ENCODE data around the gene TSPAN18.

TSPAN18 gene

DNA sequence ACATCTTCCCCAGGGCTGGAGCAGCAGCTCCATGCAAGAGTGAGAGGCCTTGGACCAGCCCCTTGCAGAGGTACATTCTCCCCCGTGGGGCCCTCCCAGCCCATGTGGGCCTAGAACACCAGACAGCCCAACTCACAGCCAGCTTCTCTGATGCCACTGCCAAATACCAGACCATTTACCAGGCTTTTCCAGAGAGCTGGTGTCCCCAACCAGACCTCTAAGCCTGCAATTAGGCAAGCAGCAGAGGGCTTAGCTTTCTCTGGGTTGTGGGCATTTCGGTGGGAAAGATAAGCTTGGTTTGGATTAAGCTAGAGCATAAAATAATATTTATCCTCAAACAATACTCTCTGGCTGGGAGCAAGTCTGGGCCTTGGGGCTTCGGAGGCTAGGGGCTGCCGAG lies 148.3 kb downstream of the TSPAN18 start:
- no peak for DNase-seq

DNA sequence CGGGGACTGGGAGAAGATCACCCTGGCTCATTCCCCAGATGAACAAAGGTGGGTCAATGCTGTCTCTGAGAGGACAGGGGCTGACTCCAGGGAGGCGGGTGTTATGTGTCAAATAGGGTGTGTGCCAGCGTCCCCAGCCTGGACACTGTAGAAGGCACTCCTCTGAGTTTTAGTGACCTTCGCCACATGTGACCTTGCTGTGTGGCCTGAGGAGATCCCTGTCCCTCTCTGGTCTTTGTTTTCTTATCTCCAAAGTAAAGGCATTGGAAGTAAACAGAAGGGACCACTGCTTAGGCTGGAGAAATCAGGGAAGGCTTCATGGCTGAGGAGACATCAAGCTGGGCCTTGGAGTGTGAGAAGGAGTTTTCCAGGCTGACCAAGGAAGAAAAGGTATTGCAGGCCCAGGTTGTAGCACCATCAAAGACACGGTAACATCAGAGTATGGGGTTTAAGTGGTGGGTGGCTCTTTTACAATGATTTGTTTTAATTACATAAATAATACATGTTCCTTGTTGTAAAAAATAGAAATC lies 149.5 kb downstream of the TSPAN18 start:
- no peak for DNase-seq

DNA sequence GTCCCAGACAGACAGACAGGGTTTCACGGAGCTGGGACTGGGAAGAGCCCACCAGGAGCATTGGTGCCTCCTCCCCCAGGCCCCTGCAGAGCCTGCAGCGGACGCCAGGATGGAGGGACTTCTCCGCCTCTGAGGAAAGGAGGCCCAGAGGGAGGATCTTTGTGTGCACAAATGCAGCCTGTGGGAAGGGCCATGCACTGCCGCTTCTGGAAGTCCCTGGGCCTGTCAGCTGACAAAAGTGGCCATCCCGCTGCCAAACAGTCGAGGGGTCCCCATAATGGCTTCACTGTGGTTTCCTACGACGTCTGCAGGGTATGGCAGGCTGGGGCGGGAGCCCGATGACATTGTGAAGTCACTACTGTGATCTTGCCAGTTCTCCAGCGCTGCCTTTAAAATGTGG lies 150.1 kb downstream of the TSPAN18 start:
- DNase-seq = no peak

DNA sequence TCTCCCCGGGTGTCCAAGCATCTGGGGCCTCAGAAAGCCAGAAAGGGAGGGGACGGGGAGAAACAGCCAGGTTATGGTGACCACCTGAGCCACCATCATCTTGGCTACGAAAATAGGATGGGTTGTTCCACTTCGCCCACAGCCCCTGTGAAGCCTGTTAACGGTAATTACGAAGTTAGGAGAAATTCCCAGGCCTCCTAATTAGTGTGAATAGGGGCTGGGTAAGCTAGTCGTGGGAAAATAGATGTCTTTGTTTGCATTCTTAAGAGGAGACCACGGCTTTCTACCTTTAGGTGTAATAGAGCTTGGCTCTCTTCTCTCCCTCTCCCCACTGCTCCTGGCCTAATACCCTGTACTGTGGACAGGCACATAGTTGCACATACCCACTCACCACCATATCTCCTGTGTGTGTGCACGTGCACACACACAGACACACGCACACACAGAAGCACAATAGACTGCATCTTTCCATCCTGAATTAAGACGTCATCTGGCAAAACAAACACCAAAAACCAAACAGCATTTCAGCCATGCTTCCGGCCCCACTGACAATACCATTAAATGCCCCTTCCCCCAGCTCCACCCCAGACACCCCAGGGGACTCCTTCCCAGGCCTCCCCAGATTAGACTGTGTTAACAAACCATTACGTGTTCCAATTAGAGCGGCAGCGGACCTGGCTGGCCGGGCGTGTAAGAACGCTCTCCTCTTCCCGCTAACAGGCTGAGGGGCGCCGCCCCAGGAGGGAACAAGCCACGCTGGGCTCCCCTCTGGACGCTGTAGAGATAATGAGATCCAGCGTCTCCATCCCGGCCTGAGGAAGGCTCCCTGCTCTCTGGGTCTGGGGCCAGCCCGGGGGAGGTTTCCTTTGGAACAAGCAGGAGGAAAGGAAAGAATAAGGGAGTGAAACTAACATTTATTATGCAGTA lies 151.1 kb downstream of the TSPAN18 start:
- no peak for DNase-seq

DNA sequence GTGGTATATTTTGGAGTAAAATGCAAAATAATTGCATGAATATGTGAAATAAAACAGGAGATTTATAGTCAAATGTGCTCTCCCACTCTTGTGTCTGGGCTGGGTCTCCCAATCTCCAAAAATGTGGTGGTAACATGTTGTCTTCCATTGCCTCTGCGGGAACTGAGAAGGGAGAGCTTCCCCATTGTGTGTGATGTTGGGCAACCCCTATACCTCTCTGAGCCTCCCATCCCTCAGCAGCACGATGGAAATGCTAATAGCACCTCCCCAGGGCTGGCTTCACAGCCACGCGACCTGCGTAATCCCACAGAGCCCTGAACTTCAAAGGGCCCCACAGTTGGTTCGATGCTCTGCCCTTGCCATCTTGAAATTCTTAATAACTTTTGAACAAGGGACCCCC lies 151.9 kb downstream of the TSPAN18 start:
- no peak for DNase-seq

DNA sequence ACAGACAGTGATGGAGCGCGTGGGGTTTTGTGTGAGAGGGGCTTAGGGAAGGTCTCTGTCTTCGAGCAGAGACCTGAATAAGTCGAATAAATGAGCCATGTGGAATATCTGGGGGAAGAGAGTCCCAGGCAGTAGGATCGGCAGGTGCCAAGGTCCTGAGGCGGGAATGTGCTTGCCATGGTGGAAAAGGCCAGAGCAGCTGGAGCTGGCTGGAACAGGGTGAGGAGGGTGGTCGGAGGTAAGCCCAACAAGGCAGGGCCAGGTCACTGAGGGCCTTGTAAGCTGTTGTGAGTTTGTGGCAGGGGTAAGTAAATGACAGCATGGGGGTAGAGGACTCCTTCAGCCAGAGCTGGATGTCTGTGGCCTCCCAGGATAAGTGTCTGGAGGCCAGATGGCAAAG lies 152.7 kb downstream of the TSPAN18 start:
- no peak for DNase-seq

DNA sequence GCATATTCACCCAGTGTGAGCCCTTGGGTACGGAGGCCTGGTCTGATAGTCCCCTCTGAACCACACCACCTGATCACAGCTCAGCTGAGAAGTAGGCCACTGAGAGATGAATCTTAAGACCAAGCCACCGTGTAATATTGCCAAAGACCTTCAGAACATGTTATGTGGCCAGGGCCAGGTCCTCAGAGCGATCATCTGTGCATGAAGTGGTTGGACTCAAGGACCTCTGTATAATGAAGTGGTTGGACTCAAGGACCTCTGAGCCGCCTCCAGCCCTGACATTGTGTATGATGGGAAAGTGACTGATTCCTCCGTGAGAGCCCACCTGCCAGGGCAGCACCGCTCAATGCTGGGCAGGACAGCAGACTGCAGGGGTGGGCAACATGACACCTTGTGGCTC lies 153.7 kb downstream of the TSPAN18 start:
- no peak for DNase-seq

DNA sequence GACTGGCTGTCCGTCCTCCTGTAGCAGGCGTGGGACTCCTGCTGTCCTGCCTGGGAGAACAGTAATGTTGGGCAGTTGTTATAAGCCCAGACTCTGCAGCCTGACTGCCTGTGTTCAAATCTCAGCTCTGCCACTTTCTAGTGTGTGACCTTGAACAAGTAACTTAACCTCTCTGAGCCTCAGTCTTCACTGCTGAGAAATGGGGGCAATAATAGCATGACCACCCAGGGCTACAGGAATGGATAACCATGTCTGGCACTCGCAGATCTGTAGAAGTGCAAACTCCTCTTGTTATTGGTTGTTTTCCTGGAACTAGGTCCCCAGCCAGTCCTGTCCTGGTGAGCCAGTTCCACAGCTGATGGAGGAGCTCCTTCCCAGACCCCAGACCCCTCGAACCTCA lies 154.2 kb downstream of the TSPAN18 start:
- DNase-seq = no peak

DNA sequence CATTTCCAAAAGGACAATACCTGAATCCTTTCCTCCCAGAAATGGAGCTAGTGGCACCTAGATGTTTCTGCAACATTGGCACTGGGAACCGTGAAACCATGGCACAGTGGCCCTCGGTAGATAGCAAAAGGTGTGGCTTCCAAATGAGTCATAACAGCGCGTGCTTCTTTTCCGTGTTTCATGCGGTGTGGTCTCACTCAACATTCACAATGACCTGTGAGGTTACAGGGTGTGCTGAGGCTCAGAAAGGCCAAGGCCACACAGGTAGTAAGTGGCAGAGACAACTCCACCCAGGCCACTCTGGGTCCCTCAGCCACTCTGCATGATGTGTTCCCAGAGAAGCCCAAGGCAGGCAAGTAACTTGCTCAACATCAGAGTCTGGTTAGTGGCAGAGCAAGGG lies 156.5 kb downstream of the TSPAN18 start:
- DNase-seq = no peak

DNA sequence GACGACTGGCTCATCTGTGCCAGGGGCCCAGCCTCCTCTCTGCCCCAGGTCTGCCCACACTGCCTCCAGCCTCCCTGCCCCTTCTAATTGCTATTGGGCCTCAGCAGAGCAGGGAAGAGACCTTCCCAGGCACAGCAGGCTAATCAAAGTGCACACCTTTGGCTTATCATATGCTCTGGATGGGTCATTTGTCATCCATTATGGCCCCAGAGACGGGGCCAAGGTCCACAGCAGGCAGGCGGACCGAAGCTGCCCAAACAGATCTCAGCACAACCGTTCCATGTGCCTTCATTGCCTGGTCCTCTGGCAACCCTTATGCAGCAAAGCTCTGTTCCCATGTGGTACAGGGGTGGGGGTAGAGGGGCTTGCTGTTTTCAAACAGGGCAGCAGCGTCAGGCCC lies 157.3 kb downstream of the TSPAN18 start:
- DNase-seq = no peak

DNA sequence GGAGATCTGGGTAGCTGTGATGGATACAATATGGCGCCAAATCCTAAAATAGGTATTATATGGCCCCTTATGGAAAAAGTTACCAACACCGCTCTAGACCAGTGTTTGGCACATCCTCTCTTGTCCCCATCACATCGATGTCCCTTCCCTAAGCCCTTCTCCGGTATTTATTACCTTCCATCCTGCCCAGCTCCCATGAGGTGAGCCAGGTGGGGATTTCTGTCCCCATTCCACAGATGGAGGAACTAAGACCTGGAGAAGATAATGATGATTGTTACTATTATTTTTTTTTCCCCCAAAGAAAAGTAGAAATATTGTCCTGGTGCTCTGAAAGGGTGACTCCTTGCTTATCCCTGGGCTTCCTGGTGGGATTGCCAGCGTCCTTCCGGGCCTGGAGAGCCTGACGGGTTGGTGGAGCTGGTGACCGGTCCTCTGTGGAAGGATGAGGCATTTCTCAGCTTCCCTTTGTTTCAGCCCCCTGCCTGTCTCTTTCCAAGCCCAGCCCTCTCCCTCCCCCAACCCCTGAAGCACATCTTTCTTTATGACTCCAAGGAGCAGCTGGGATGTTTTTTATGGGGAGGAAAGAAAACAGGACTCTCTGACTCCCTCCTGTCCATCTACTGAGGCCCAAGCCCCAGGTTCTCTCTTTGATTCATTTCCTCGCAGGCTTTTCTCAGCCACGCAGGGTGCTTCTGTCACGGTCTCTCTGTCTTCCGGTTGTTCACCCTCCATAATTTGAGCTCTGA lies 158.5 kb downstream of the TSPAN18 start:
- DNase-seq = no peak

DNA sequence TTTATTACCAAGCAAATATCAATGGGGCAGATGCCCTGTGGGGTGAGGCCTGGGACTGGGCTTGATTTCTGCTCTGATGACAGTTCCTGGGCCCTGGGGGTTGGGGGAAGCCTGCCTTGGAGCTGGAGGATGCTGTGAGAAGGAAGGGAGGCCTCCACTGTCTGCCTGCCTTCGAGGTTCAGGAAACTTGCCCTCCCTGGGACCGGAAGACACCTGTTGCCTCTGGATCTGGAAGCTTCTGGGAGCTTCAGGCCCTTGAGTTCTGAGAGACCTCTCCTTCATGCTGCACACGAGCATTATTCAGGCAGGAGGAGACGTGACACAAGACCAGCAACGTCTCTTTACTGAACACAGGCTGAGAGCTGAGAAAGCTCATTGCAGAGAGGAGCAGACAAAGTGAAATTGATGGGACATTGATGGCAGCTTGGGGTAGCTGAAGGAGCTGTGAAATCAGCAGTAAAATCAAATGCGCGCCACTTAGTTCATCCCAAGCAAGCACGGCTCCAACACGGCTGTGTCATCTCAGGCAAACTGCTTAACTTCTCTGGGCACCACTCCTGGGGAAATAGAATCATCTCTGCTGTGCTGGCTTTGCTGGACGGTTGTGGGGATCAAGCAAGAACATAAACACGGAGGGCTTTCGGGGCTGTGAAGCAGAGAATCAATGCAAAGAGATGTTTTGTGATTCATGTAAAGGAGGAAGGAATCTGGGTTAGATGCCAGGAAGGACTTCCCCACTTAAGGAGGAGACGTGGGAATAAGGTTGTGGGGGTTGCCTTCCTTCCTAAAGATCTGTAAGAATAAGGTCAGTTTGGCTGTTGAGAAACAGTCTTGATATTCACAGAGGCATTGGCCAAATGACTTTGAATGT lies 159.4 kb downstream of the TSPAN18 start:
- DNase-seq = no peak

DNA sequence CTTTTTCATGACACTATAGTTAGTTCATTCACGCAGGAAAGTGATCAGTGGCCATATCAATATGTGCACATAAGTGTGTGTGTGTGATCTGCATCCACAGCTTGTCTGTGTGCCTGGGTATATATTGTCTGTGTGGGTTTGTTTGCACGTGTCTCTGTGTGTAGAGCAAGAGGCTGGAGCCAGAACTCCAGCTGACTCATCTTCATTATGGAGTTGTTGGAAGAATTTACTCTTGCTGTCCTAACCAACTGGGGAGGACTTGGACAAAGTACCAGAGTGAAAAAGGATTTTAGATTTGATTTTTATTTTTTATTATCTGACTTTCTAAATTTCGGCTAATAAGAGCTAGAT lies 160.0 kb downstream of the TSPAN18 start:
- DNase-seq = no peak

DNA sequence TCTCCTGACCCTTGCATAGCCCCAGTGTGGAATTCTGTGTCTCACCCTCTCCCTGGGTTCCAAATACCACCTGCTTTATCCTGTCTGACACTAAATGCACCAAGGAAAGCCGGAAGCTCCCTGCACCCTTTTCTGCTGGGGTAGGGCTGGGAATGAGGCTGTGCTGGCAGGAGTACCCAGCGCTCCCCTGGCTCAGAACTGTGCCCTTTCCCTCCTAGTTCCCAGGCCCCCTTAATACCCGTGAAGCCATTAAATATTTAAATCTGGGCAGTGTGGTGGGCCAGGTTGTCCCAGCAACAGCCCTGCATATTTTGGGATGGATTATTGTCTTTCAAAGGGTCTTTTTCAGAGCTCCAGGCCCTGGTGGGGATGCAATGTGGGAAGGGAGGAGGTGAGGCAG lies 160.9 kb downstream of the TSPAN18 start:
- DNase-seq = no peak

DNA sequence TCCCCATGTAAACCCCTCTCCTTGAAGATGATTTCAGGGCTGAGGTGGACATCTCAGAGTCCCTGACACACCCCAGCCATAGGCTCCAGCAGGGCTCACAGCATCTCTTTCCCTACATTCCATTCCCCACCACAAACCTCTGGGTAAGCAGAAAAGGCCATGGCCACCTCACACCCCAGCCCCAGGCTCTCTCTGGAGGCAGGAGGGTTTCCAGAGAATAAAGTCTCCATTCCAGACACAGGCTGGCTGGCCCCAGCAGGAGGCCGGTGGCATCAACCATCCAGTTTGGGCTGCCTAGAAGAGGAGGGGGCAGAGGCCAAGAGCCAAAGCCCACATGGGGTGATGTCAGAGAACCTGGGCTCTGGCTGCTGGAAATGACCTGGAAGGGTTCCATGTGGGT lies 162.5 kb downstream of the TSPAN18 start:
- DNase-seq = no peak

DNA sequence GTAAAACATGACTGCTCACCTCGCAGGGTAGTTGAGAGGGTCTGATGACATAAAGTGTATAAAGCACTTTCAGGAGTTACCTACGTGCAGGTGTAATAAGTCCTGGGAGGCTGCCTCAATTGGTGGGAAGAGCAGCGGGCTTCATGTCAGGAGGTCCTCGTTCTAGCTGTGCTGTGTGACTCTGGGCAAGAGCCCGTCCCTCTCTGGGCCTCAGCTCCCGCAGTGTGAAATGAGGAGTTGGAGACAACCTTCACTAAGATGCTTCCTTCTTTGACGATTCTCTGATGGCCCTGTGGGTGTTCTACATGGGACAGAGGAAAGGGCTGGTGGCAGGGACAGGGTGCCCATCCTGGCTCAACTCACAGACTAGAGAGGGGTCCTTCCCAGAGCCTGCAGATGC lies 166.1 kb downstream of the TSPAN18 start:
- no peak for DNase-seq

DNA sequence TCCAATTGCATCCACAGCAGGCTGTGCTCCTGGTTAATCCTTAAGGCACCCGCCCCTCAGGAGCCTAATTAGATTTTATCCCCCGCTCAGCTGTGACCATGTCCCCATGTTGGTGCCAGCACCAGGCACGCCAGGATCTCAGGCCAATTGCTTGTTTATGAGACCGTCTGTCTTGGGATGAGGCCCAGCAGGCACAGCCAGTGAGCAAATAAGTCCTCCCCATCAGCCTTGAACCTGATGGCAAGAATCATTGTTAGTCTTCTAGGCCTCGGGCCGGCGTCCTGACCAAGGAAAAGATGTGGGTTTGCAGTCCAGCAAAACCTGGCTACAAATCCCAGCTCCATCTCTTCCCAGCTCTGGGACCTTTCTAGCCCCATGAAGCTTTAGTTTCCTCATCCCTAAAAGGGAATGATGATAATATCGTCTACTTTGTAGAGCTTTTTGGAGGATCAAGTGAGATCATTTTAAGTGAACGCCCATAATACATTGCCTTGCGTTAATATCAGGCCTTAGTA lies 166.6 kb downstream of the TSPAN18 start:
- no peak for DNase-seq

DNA sequence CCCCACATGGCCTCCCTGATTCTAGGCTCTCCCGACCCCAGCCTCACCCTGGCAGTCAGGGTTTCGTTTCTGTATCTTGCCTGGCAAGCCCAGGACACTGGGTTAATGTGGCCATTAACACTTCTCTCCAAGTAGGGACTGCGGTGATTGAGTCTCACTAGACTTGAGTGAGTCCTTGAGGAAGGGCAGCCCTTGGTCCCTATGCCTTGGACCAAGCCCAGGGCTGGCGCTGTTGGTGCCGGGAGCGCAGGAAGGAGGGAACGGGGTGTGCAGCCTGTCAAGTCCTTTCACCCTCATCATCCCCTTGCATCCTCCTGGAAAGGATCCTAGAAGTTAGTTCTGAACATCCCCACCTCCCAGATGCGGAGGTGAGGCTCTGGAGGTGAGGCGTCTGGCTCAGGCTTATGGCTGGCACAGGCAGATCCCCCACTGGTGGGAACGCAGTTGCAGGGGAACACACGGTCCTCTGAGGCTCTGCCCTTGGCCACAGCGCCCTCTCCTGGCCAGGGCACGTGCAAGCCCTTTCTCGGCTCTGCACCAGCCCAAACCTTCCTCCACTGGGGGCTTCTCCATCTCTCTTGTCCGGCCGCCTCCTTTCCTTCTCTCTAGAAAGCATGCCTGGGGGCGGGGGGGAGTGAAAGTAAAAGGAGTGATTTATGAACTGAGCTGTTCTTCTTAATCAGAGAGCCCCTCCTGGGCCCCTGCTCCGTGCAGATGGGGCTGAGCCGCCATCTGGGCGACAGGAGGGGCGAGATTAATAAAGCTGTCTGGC lies 167.3 kb downstream of the TSPAN18 start:
- peak; percentile 70 for DNase-seq

DNA sequence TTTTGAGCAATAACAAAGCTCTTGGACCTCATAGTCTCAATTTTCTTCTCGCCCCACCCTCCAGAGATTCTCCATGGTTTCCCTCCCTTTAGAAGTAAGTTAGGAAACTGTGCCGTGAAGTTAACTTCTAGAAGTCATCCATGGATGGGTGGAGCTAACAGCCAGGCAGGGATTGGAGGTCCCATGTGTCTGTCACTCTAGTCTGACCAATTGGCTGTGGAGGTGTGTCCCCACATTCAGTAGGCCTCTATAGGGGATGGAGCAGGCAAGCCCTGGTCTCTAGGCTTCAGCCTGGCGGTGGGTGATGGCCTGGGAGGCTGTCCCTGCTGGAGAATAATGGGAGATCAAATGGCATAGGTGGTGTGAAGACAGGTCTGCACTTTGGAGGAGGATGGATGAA lies 173.2 kb downstream of the TSPAN18 start:
- no peak for DNase-seq

DNA sequence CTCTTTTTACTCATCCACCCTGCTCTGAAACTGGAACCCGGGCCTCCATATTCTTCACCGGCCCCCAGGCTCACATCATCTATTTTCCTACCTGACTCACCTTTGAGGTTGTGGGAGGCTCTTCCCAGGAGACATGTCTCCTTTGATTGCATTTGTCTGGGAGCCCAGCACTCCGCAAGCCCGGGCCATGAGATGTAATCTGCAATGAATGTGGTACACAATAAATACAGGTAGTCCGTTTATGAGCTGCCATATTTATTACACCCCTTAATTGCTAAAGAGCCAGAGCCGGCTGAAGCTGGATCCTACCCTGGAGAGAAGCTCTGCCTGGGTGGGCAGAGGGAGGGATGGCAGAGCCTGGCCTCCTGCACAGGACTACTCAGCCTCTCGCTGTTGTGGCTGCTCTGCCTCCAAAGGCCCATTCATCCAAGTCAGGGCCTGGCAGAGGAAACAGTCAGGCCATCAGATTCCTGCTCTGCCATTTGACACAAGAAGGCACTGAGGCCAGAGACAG lies 174.4 kb downstream of the TSPAN18 start:
- no peak for DNase-seq

DNA sequence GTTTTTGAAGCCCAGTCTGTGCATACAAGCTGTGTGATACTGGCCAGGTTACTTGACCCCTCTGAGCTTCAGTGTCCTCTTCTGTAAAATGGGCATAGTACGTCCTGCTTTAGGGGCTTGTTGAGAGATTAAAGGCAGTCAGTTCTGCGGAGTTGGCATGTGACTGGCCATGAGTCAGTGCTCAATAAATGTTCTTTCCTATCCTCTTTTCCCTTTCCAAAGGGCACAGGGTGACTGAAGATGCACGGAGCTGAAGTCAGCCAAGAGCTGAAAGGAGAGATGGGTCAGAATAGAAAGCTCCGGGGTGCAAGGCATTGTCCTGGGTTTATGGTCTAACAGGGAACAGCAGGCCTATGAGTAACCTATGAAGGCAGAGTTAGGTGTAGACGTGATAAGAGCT lies 175.0 kb downstream of the TSPAN18 start:
- no peak for DNase-seq

DNA sequence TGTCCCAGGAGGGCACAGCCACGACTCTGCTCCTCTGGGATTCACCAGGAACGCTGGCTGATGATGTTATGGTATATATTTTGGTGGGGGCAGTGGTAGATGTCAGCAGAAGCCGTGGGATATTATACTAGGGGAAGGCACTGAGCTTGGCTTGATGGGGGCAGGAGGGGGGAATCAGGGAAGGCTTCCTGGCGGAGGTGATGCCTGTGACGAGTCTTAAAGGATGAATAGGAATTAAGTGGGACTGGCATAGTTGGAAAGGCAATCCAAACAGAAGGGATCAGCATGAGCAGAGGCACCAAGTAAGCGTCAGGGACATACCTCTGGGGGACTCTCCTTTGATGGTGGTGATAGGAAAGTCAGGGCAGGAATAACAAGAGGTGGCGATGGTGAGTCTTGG lies 176.3 kb downstream of the TSPAN18 start:
- DNase-seq = no peak
